GM19099 (cell line): ENCODE results near the gene HSPBP1.

Source experiments
- POLR2A ChIP-seq: IDR thresholded peaks from 3 replicates; pipeline ENCODE4 v1.6.1; 2011; ENCODE audit warnings: low read depth; ENCODE audit not compliant: insufficient read length; ENCODE audit errors: extremely low read depth

The HSPBP1 gene

GRCh38 chr19:55279770-55280643 lies at the start of gene HSPBP1:
Gene HSPBP1, minus strand, starts transcription at chr19:55280110. Its CDS starts 502 bp downstream, at chr19:55279608.
- TF ChIP-seq POLR2A = peak; percentile 66

- TF ChIP-seq POLR2A = no peak
Measured at GRCh38 chr19:55325172-55325571, 45.3 kb upstream of the HSPBP1 start, which contains the start of gene TMEM150B. Gene TMEM150B, minus strand, starts transcription at chr19:55325341. Its CDS starts 4,305 bp downstream, at chr19:55321036.

- TF ChIP-seq POLR2A = no peak
Measured at GRCh38 chr19:55324662-55325061, 44.8 kb upstream of the HSPBP1 start.

GRCh38 chr19:55322204-55322885 lies 42.4 kb upstream of the HSPBP1 start:
- TF ChIP-seq POLR2A = no peak

GRCh38 chr19:55321466-55322137 lies 41.7 kb upstream of the HSPBP1 start:
- no peak for TF ChIP-seq POLR2A

GRCh38 chr19:55320844-55321419 lies 41.0 kb upstream of the HSPBP1 start:
- TF ChIP-seq POLR2A = no peak

GRCh38 chr19:55319785-55320184 lies 39.9 kb upstream of the HSPBP1 start:
- TF ChIP-seq POLR2A = no peak

- TF ChIP-seq POLR2A = no peak
Measured at GRCh38 chr19:55316646-55317045, 36.7 kb upstream of the HSPBP1 start.

- TF ChIP-seq POLR2A = no peak
Measured at GRCh38 chr19:55315956-55316525, 36.1 kb upstream of the HSPBP1 start.

- TF ChIP-seq POLR2A = no peak
Measured at GRCh38 chr19:55314396-55314795, 34.5 kb upstream of the HSPBP1 start.

- no peak for TF ChIP-seq POLR2A
Measured at GRCh38 chr19:55312621-55313512, 33.0 kb upstream of the HSPBP1 start.

- no peak for TF ChIP-seq POLR2A
Measured at GRCh38 chr19:55311797-55312196, 31.9 kb upstream of the HSPBP1 start.

- TF ChIP-seq POLR2A = no peak
Measured at GRCh38 chr19:55311397-55311796, 31.5 kb upstream of the HSPBP1 start.

- no peak for TF ChIP-seq POLR2A
Measured at GRCh38 chr19:55310498-55310897, 30.6 kb upstream of the HSPBP1 start.
